Adipocyte (in vitro differentiated cells): ENCODE data around the gene ZNF100.
A peak's percentile ranks its signal among the peaks of the same experiment; 100 is the strongest.

Experiments
- DNase-seq: peaks from one replicate; pipeline ENCODE4 v3.0.0-alpha.2; 2015; ENCODE audit warnings: low read depth
- H3K27me3 ChIP-seq: replicated peaks from 2 replicates; pipeline ENCODE4 v1.7.0; 2013; ENCODE audit warnings: mild to moderate bottlenecking, low read length, moderate library complexity; ENCODE audit not compliant: control insufficient read depth, insufficient read depth
- H3K36me3 ChIP-seq: 2 replicates; pipeline ENCODE4 v1.7.0; 2013; ENCODE audit warnings: low read length, mild to moderate bottlenecking, moderate library complexity; ENCODE audit not compliant: control insufficient read depth, insufficient read depth, severe bottlenecking
- H3K4me1 ChIP-seq: 2 replicates; pipeline ENCODE4 v1.7.0; 2013; ENCODE audit warnings: mild to moderate bottlenecking, low read length, moderate library complexity; ENCODE audit not compliant: control insufficient read depth, insufficient read depth
- H3K4me3 ChIP-seq: 2 replicates; pipeline ENCODE4 v1.7.0; 2013; ENCODE audit warnings: mild to moderate bottlenecking, low read length, moderate library complexity
- H3K9ac ChIP-seq: 2 replicates; pipeline ENCODE4 v1.7.0; 2013; ENCODE audit warnings: mild to moderate bottlenecking, low read length, moderate library complexity
- H3K9me3 ChIP-seq: 2 replicates; pipeline ENCODE4 v1.7.0; 2013; ENCODE audit warnings: mild to moderate bottlenecking, low read length, moderate library complexity; ENCODE audit not compliant: control insufficient read depth

Gene ZNF100

DNA sequence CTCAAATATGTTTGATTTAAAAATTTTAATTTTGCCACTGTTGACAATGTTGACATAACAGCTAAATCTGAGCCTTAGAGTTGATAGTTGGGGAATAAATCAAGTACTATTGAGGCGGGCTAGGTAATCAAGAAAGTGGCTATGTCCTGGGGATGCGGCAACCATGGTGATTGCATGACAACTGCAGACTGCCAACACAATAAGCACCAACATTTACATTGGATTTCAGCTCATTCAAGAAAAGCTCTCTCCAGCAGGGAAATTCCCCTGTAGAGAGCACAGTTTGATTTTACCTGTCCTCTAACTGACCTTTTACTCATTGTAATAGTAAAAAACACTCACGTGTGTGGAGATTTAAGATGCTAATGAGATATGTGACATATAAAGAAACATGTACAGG, 63.1 kb downstream of the ZNF100 start:
- Histone ChIP-seq H3K4me3 (no peak overlapping the region), H3K36me3 (no peaks in the 10 kb centered on the region), H3K27me3 (no peaks in the 10 kb centered on the region), H3K9me3 (peaks cover 5% of the 10 kb centered on the region), H3K4me1 (no peaks in the 10 kb centered on the region), H3K9ac (no peak overlapping the region)
- DNase-seq = no peak

DNA sequence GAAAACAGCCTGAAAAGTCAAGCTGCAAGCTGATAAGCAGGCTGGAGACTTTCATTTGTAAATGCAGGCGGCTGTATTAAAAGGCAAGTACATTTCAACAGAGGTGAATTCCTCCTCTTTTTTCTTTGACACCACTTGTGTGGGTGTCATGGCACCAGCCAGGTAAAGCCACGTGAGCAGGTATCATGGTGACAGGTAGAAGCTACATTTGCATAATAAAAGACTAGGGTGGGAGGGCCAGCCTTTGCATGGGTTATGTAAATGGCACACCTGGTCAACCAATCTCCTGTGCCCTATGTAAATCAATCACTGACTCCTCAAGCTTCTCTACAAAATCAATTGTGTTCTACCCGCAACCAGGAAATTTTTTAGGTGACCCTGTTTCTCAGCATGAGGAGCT, 68.2 kb downstream of the ZNF100 start:
- no peak overlapping the region for H3K4me3 ChIP-seq
- no peak overlapping the region for H3K9ac ChIP-seq
- no peaks in the 10 kb centered on the region for H3K4me1 ChIP-seq
- H3K27me3 ChIP-seq = no peaks in the 10 kb centered on the region
- no peak for DNase-seq
- H3K9me3 ChIP-seq = peaks cover under 1% of the 10 kb centered on the region
- H3K36me3 ChIP-seq = no peaks in the 10 kb centered on the region

DNA sequence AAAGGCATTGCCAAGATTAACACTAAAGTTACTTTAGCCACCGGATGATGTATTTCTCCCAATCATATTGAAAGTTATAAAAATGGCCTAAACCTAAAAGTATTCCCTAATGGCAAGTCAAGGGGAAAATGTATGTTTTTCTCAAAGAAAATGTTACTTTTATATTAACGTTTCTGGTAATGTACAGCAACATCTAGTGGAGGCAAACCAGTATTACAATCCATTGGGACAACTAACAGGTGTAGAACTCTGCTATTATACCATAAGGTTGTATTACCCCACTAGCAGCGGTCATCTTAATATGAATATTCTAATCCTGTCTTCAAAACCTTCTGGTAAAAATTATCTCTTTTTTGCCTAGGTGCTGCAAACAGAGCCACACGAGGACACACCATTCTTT, 69.2 kb downstream of the ZNF100 start:
- peaks cover 3% of the 10 kb centered on the region for H3K9me3 ChIP-seq
- no peak overlapping the region for H3K9ac ChIP-seq
- no peaks in the 10 kb centered on the region for H3K27me3 ChIP-seq
- H3K4me1 ChIP-seq = no peaks in the 10 kb centered on the region
- peak; percentile 62 for DNase-seq
- no peaks in the 10 kb centered on the region for H3K36me3 ChIP-seq
- H3K4me3 ChIP-seq = no peak overlapping the region

DNA sequence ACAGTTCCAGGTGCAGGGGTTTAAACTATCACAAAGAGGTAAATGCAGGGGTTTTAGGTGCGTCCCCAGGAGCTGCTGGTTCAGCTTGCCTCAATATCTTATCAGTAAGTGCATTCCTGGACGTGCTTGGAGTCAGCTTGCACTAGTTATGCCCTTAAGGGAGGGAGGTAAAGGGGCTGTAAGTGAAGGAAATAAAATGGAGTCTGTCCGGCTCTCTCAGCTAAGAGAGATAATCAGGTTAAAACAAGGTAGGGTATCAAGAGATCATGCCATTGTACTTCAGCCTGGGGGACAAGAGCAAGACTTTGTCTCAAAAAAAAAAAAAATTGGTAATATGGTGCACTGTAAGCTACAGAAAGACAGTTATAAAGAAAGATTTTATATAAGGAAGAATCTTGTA, 69.7 kb downstream of the ZNF100 start:
- Histone ChIP-seq H3K36me3 (no peaks in the 10 kb centered on the region), H3K27me3 (no peaks in the 10 kb centered on the region), H3K9me3 (peaks cover 4% of the 10 kb centered on the region), H3K4me3 (no peak overlapping the region), H3K9ac (no peak overlapping the region), H3K4me1 (no peaks in the 10 kb centered on the region)
- no peak for DNase-seq

DNA sequence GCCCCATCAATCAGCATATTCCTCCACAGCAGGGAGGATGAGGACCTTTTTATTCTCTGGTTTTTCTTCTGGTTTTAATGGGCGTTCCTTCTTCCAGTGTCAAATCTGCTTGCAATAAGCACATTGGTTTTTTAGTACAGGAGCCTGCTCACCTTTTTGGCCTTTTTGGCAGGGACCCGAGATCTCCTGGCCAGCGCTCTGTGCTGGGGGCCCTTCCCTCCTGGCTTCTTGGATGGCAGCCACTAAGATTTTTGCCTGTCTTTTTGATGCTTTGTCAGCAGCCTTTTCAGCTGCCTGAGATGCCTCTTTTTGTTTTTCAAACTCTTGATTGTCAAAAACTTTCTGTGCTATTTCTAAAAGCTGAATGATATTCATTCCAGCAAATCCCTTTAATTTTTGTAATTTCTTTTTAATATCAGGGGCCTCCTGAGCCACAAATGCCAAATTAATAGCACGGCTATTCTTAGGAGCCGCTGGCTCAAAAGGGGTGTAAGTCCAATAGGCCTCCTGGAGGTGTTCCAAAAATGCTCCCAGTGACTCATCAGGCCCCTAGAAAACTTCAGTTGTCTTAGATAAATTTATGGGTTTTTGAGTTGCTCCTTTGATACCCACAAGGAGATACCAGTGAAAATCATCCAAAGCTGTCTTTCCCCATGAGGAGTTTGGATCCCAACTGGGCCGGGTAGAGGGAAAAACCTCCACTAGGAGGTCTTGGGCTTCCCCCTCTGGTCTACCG, 73.0 kb downstream of the ZNF100 start:
- Histone ChIP-seq H3K36me3 (no peaks in the 10 kb centered on the region), H3K4me1 (no peaks in the 10 kb centered on the region), H3K9ac (no peak overlapping the region), H3K27me3 (no peaks in the 10 kb centered on the region), H3K9me3 (peaks cover 13% of the 10 kb centered on the region), H3K4me3 (no peak overlapping the region)
- no peak for DNase-seq

DNA sequence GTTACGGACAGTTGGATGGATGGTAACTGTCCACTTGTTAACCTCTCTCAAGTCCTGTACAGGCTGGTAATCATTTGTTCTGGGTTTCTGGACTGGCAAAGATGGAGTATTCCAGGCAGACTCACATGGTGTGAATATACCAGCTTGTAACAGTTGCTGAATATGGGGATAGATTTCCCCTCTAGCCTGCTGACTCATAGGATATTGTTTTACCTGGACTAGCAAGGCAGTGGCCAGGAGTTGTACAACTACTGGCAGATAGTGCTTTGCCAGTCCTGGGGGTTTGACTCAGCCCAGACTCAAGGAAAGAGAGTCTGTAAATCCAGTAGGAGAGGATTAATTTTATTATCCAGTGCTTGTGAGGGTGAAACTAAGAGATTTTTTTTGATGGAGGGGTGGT, 74.0 kb downstream of the ZNF100 start:
- no peaks in the 10 kb centered on the region for H3K4me1 ChIP-seq
- H3K27me3 ChIP-seq = no peaks in the 10 kb centered on the region
- no peaks in the 10 kb centered on the region for H3K36me3 ChIP-seq
- DNase-seq = no peak
- no peak overlapping the region for H3K9ac ChIP-seq
- H3K9me3 ChIP-seq = peaks cover 13% of the 10 kb centered on the region
- no peak overlapping the region for H3K4me3 ChIP-seq

DNA sequence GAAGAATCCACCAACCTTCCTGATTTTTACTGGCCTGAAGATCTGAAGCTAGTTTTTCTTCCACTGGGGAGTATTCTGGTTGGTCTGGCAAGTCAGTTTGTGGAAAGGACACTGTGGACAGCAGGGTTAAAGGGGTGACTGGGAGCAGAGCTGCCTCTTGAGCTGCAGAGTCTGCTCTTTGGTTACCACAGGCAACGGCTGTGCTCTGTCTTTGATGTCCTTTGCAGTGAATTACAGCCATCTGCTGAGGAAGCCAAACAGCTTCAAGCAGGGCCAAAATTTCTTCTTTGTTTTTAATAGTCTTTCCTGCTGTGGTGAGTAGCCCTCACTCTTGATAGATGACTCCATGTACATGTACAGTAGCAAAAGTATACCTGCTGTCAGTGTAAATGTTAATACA, 75.7 kb downstream of the ZNF100 start:
- Histone ChIP-seq H3K4me1 (no peaks in the 10 kb centered on the region), H3K9ac (no peak overlapping the region), H3K36me3 (no peaks in the 10 kb centered on the region), H3K4me3 (no peak overlapping the region), H3K9me3 (peaks cover 13% of the 10 kb centered on the region), H3K27me3 (no peaks in the 10 kb centered on the region)
- DNase-seq = no peak

DNA sequence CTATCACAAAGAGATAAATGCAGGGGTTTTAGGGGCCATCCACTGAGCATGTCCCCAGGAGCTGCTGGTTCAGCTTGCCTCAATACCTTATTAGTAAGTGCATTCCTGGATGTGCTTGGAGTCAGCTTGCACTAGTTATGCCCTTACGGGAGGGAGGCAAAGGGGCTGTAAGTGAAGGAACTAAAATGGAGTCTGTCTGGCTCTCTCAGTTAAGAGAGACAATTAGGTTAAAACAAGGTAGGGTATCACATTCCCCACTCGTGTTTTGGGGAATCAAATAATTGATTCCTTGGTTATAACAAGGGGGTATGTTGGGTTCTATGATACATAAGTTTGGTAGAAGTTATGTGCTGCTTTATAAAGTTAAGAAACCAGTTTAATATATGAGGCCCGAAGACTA, 78.9 kb downstream of the ZNF100 start:
- no peak overlapping the region for H3K9ac ChIP-seq
- H3K36me3 ChIP-seq = no peaks in the 10 kb centered on the region
- no peak overlapping the region for H3K4me3 ChIP-seq
- H3K4me1 ChIP-seq = no peaks in the 10 kb centered on the region
- H3K27me3 ChIP-seq = no peaks in the 10 kb centered on the region
- H3K9me3 ChIP-seq = peaks cover 12% of the 10 kb centered on the region
- no peak for DNase-seq

DNA sequence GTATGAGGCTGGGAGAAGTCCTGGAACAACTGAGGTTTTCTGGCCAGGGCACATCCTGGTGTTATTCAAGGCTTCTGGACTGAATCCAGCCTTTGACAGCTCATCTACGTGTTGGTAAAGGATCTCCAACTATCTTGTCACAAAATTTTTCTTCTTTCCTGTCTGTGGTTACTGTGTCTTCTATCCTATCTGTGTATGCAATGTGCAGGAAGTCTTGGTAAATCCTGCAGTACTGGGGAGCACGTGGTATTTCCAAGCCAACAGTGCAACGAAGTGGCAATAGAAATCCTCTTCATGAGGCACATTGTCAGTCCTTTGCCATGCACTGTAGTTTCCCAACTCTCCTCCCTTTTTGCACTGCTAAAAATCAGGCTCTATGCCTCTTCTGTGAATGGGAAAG, 86.7 kb downstream of the ZNF100 start:
- DNase-seq = no peak
- no peaks in the 10 kb centered on the region for H3K4me1 ChIP-seq
- H3K9ac ChIP-seq = no peak overlapping the region
- no peaks in the 10 kb centered on the region for H3K36me3 ChIP-seq
- H3K4me3 ChIP-seq = no peak overlapping the region
- no peaks in the 10 kb centered on the region for H3K27me3 ChIP-seq
- H3K9me3 ChIP-seq = peaks cover 11% of the 10 kb centered on the region

DNA sequence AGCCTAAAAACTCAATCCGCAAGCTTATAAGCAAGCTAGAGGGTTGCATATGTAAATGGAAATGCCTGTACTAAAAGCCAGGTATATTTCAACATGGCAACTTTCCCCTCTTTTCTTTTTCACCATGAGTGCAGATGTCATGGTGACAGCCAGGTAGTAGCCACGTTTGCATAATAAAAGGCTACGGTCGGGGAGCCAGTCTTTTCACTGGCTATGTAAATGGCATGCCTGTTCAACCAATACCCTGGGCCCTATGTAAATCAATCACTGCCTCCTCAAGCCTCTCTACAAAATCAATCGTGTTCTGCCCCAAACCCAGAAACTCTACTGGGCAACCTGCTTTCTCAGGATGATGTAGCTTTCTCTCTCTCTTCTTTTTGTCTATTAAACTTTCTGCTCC, 87.4 kb downstream of the ZNF100 start:
- Histone ChIP-seq H3K4me1 (no peaks in the 10 kb centered on the region), H3K4me3 (no peak overlapping the region), H3K9ac (no peak overlapping the region), H3K9me3 (peaks cover 11% of the 10 kb centered on the region), H3K36me3 (no peaks in the 10 kb centered on the region), H3K27me3 (no peaks in the 10 kb centered on the region)
- DNase-seq = no peak

DNA sequence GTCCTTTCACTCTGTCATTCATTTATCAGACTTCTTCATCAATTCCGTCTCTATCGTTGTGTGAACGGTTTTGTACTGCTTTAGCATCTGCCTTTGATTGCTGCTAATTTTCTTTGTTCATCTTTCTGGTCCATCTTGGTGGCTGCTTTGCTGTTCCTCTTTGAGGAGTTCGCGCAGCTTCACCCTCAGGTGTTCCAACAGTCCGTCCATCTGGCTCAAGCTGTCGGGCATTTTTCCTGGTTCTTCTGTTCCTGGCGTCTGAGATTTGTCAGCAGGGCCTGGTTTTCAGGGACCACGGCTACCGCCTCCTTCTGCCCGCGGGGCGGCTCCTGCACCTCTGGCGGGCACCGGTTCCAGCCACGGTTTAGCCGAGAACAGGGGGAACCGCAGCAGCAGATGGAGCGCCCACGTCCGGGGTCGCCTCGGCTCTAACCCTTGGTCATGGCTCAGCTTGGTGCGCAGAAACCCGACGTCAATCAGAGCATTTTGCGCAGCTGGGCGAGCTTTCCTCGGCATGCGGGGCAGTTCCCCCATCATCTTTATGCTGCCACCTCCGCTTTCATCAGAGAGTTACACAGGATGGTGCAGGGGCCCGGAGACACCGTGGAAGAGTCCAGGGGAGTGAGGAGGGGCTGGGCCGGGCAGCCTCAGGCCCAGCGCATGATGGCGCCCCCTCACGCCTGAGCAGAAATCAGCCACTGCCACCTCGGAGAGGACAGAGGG, 89.5 kb downstream of the ZNF100 start:
- Histone ChIP-seq H3K27me3 (no peaks in the 10 kb centered on the region), H3K9ac (no peak overlapping the region), H3K4me3 (no peak overlapping the region), H3K36me3 (no peaks in the 10 kb centered on the region), H3K4me1 (no peaks in the 10 kb centered on the region), H3K9me3 (peaks cover 15% of the 10 kb centered on the region)
- no peak for DNase-seq
